ENCODE data around the gene A4GNT.

The A4GNT gene

DNA sequence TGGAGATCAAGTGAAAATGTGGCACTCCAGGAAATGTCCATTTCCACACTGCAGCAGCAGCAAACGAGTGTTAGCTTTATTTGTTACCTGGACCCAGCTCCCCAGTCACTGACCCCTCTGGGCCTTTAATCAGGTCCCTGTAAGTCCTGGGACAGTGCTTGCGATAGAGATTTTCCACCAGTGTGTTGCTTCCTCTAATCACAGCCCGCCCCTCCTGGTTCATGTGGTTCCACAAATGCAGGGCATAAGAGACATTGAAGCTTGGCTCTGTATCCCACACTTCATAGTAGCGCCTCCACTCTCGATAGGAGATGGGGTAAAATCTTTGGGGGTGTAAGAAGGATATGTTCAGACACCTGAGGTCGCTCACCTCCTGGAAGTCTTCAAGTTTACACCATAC lies 8.0 kb downstream of the A4GNT start:
- H3K4me3 ChIP-seq (ENCODE audit: control insufficient read depth, low read depth, low read length), result no peak overlapping the region
- no peak for DNase-seq (ENCODE audit: low read depth)
- TF ChIP-seq, protein P1, sequence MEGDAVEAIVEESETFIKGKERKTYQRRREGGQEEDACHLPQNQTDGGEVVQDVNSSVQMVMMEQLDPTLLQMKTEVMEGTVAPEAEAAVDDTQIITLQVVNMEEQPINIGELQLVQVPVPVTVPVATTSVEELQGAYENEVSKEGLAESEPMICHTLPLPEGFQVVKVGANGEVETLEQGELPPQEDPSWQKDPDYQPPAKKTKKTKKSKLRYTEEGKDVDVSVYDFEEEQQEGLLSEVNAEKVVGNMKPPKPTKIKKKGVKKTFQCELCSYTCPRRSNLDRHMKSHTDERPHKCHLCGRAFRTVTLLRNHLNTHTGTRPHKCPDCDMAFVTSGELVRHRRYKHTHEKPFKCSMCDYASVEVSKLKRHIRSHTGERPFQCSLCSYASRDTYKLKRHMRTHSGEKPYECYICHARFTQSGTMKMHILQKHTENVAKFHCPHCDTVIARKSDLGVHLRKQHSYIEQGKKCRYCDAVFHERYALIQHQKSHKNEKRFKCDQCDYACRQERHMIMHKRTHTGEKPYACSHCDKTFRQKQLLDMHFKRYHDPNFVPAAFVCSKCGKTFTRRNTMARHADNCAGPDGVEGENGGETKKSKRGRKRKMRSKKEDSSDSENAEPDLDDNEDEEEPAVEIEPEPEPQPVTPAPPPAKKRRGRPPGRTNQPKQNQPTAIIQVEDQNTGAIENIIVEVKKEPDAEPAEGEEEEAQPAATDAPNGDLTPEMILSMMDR (conservative IDR thresholded peaks at IDR 0.05; ENCODE audit: control insufficient read depth, insufficient read depth, low read depth, low read length), result no peak

DNA sequence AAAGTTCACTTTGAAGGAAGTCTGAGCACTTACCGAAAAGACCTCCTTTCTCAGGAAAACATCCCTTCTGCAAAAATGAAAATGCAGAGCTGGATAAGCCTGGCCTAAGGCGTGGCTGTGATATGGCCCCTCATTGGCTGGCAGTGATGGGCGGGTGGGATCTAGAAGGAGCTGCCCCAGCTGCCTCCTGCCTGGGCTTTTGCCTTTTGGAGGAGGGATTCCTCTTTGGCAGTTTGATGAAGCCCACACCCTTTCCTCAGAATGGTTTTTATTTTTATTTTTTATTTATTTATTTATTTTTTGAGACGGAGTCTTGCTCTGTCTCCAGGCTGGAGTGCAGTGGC lies 12.8 kb downstream of the A4GNT start:
- TF ChIP-seq, protein P1 (conservative IDR thresholded peaks at IDR 0.05; ENCODE audit: control insufficient read depth, insufficient read depth, low read depth, low read length), result no peak
- DNase-seq (ENCODE audit: low read depth), result no peak
- H3K4me3 ChIP-seq (ENCODE audit: control insufficient read depth, low read depth, low read length), result no peak overlapping the region

DNA sequence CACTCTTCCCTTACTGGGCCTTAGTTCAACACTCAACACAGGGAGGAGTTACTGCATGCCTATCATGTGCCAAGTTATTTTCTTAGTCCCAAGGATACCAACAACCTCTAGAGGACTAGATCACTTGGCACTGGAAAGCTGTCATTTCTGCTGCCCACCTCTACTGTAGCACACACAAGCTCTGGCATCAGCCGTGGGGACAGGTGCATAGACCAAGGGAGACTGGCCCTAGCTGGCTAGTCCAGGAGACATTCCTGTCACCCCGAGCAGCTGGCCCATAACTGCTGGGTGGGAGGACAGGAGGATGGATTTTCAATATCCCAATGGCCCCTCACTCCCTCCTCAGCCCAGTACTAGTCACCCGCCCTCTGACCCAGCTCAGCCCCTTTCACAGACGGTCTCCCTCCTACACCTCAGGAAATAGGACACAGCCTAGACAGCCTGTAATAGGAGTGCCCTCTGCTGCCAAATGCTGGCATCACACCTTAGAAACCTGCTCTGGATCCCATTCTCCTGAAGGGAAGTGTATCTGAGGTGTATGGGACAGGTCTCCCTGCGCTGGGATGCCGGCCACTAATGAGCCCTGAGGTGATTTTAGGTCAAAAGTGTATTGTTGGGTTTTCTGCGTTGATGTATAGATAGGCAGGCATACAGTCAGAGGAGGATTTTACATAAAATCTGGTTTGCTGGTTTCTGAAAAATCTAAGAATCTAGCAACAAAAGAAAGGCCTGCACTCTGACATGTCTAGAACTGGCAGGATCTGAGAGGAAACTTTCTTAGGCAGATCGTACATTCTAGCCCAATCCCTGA lies 13.4 kb downstream of the A4GNT start:
- TF ChIP-seq, protein P1 (conservative IDR thresholded peaks at IDR 0.05; ENCODE audit: control insufficient read depth, insufficient read depth, low read depth, low read length), result peak; percentile 97
- no peak overlapping the region for H3K4me3 ChIP-seq (ENCODE audit: control insufficient read depth, low read depth, low read length)
- DNase-seq (ENCODE audit: low read depth), result peak; percentile 75

DNA sequence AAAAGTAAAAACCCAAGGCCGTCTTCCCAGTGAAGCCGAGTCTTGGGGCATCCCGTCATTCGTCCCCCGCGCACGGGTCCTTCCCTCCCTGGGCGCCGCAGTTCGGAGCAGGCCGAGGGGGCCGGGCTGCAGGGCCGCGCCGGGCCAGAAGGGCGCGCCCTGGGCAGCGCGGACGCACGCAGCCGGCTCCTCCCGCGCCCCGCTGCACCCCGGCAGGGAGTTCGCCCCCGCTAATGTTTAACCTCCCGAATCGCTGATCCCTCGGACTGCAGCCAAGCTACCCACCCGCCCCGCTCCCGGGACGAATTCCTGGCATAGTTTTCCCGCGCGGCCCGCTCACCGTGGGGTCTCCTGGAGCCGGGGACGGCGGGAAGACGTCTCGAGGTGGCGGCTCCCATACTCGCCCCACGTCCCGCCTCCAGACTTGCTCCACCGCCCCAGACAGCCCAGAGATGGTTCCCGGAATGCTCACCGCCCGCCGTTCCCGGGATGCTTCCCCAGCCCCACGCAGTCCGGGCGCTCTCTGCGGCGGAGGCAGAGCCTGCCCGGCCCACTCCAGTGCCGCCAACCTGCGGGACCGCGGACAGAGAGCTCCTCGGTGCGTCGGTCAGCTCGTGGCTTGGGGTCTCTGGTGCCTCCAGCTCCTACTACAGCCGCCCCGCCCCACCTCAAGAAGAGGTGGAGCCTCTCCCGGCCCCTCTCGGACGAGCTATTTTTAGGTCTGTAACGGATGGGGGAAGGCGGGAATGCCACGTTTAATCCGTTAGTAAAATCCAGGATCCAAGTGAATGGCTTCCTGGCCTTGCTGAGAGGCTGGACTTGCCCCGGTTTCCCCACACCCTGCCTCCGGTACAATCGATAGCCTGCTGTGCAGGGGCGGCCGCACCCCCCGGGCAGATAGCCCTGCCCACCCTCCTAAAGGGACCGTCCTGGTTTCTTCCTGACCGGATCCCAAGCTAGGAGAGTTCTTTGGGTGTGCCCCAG lies 16.9 kb downstream of the A4GNT start, which contains the start of gene DZIP1L:
TSS of gene DZIP1L (minus strand) at position 621 of the 984 bp plus-strand sequence. CDS start 11,637 bp downstream, outside the sequence.
- peak within 1 kb of the TSS; percentile 90 for H3K4me3 ChIP-seq (ENCODE audit: control insufficient read depth, low read depth, low read length)
- TF ChIP-seq, protein P1 (conservative IDR thresholded peaks at IDR 0.05; ENCODE audit: control insufficient read depth, insufficient read depth, low read depth, low read length), result no peak
- DNase-seq (ENCODE audit: low read depth), result peak; percentile 68

DNA sequence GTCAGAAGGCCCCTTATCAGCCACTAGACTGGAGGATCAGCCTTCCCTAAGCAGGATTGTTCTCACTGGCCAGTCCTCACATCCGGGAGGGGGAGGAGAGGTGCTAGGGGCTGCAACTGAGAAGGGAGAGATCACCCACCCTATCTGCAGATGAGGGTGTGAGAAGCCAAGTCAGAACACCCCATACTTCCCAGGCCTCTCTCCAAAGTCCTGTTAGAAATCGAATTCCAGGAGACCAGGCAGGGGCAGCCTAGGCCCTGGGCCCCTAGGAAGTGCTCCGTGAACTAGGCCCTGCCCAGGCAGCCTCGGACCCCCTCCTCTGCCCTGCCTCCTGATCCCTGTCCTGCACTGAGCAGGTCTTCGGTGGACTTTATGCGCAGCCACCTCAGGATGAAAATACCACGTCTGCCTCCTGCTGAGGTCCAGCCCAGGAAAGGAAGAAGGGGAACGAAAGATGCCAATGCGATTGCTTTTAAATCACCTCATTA lies 17.7 kb downstream of the A4GNT start:
- H3K4me3 ChIP-seq (ENCODE audit: control insufficient read depth, low read depth, low read length), result peak overlapping the region; percentile 90
- TF ChIP-seq, protein P1 (conservative IDR thresholded peaks at IDR 0.05; ENCODE audit: control insufficient read depth, insufficient read depth, low read depth, low read length), result no peak
- peak; percentile 28 for DNase-seq (ENCODE audit: low read depth)

DNA sequence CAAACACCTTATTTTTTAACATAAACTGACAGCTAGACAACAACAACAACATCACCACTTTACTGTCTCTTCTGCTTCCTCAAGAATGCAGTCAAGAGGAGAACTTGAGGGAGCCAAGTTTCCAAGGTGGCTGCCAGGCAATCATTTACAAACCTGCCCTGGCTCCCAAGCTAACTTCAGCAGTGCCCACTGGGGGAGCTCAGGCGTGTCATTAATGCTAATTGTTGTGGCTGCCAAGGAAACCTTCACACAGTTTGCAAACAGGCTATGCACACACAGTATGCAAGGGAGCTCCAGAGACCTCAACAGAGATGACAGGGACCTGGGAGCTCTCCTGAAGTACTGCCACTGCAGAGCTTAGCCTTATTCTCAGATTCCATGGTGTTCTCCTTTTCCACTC lies 18.9 kb downstream of the A4GNT start:
- no peak overlapping the region for H3K4me3 ChIP-seq (ENCODE audit: control insufficient read depth, low read depth, low read length)
- TF ChIP-seq, protein P1 (conservative IDR thresholded peaks at IDR 0.05; ENCODE audit: control insufficient read depth, insufficient read depth, low read depth, low read length), result no peak
- no peak for DNase-seq (ENCODE audit: low read depth)
